ENCODE measurements around the gene WWC2.
"Not testable (repeated sequence)": the region's sequence is repeated elsewhere in the genome, so short reads cannot be mapped to it uniquely, and the experiment has no call there.

The WWC2 gene

DNA sequence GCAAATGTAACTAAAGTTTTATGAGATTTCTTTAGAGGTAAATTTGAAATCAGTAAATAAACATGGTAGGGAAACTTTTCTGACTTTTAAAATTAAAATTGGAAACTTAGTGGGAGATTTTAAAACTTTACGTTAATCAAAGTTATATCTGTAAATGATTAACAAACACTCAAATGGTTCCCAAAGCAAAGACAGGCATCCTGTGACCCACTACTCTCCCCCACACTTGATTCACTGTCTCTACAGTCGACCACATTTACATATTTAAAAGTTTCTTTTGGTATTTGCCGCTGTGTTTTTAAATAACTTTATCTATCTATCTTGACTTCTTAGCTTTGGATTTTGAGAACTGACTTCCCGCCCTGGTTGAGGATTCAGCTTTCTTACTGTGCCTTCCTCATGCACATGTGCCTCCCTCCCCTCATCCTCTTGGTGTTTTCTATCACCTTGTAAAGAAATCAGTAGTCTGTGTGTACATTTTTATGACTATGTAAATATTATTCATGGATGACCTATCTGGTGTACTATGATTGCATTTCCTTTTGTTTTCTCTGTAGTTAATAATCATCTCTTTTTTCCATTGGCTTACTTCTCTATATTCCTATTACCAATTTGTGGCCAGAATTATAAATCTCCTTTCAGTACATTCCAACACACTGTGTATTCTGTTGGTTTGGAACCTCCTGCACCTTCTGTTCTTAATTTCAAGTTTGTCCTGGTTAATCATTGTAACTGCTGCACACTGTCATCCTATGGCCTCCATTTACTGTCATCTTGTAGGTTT lies 72.6 kb downstream of the WWC2 start:
- DNase-seq (ENCODE audit: low read depth in 1 of 2, low spot score in 1 of 2) = no peak

DNA sequence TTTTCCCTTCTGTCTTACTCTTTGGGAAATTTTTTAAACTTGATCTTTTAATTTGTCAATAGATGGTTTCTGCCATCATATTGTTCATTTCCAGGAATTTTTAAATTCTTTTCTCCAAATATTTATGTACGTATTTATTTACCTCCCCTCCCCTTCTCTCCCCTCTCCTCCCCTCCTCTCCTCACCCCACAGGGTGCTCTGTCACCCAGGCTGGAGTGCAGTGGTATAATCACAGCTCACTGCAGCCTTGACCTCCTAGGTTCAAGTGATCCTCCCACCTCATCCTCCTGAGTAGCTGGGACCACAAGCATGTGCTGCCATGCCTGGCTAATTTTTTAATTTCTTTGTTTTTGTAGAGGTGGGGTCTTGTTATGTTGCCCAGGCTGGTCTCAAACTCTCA lies 73.8 kb downstream of the WWC2 start:
- DNase-seq (ENCODE audit: low read depth in 1 of 2, low spot score in 1 of 2) = no peak

DNA sequence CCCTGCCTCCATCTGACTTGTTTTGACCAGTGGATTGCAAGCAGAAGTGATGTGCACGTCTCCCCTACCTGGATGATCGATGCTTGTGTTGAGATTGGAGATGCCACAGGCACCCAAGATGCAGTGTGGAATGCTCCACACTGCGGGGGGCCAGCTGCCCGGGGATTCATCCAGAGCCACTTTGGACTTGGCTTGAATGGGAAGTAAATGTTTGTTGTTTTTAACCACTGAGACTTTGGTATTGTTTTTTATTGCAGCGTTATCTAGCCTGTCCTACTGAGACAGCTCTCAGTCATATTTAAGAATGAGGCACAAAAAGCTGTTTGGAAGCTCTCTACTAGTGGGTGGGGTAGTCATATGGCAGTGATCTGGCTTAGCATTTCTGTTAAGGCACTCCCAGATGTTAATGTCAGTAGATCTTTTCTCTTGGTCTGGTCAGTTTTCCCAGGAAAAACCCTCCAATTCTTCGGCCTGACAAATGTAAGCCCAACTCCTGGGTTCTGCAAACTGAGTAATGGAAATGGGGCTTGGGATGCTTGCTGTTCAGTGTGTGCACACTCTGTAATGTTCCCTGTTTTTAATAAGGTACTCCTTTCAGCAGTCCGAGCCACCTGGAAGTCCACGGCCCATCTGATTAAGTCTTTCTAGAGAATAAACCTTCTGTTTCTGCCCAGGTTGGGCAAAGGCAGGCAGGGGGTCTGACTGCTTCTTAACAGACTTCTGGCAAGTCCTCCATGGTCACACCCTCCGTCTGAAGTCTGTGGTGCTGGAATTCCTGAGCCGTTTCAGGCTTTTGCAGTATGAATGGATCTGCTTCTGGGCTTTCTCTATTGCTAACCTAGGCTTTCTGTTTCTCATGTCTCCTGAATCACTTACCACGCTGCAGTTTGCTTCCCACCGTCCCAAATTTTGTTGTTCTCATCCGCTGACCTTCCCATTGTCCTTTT lies 74.8 kb downstream of the WWC2 start:
- no peak for DNase-seq (ENCODE audit: low read depth in 1 of 2, low spot score in 1 of 2)

DNA sequence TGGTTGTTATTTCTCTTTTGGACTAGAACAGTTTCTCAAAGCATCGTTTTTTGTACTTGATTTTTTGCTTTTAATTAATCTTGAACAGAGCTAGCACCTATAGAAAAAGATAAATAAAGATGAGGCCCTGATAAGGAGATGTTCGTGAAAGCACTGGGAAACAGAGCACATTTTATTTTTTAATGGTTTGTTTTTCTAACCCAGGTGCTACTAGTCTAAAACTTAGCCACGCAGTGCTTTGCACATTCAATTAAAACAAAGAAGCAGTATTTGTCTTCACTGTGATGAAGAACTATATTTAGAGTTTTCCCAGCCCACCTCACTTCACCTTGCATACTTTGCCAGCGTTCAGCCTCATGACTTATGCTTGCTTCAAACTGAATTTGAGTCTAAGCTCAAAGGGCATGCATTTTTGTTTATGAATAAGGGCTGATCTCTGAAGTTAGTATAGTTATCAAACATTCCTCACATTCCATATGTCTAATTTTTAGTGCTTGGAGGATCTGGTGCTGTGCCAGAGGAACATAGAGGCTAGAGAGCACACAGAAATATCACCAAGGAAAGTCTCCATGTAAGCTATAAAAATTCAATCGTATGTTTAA lies 76.7 kb downstream of the WWC2 start:
- no peak for DNase-seq (ENCODE audit: low read depth in 1 of 2, low spot score in 1 of 2)

DNA sequence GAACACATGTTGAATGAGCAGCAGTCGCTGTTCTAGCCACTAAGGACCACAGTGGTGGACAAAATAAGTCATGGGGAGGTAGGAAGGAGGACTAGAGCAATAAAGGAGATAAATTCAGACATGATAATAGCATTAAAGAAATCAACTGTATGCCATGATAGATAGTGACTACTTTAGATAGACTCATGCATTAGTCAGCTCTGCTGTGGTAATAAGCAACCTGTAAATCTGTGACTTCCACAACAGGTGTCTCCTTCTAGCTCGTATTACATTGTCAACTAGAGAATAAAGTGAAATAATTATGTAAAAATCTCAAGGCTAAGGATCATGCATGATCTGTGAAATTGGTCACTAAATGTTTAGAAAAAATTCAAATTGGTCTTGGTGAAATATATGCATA lies 77.9 kb downstream of the WWC2 start:
- DNase-seq (ENCODE audit: low read depth in 1 of 2, low spot score in 1 of 2) = no peak

DNA sequence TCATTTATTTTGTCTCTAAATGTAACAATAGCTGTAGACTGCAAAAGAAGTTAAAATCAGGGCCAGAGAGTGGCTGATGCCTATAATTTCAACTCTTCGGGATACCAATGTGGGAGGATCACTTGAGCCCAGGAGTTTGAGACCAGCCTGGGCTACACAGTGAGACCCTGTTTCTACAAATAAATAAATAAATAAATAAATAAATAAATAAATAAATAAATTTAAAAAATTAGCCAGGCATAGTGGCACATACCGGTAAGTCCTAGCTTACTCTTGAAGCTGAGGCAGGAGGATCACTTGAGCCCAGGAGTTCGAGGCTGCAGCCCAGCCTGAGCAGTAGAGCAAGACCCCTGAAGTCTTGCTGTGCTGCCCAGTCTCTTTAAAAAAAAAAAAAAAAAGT lies 79.1 kb downstream of the WWC2 start:
- no peak for DNase-seq (ENCODE audit: low read depth in 1 of 2, low spot score in 1 of 2)

DNA sequence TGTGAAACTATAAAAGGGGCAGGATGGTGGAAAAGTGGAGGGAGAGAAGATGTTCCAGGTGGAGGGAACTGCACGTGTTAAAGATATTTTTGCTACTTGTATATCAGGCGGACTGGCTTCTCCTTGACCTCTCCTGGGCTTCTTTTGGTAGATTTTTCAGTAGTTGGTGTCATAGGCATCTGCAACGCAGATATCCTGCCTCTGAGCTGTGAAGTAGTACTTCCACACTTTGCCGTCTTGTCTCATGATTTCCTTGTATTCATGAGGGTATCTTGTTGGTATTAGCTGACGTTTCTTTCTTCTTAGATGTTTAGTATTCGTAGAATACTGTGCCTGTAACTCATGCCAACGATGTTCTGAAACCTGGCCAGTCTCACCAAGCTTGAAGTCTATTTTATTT lies 81.0 kb downstream of the WWC2 start:
- DNase-seq (ENCODE audit: low read depth in 1 of 2, low spot score in 1 of 2) = no peak

DNA sequence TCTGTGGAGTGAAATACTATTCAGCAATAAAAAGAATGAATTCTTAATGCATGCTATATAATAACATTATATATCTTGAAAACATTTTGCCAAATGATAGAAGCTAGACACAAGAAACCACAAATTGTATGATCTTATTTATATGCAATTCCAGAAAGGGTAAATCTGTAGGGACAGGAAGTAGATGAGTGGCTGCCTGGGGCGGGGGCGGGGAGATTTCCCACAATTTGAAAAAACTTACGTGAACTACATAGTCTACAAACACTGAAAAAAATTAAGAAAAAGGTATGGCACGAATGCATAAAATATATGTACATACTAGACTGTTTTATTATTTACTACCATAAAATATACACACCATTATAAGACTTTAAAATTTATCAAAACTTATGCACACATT lies 81.6 kb downstream of the WWC2 start:
- DNase-seq (ENCODE audit: low read depth in 1 of 2, low spot score in 1 of 2) = no peak

DNA sequence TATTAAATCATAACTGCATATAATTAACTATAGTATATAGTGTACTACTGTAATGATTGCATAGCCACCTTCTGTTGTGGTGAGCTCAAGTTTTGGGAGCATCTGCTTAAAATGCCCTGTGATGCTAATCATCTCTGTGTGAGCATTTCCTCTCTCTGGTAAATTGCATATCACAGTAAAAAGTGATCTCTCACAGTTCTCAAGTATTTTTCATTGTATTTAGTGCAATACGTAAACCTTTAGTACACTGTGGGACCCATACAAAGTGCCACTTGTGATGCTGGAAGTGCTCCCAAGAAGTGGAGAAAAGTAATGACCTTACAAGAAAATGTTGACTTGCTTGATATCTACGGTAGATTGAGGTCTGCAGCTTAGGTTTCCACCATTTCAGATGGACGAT lies 82.0 kb downstream of the WWC2 start:
- DNase-seq (ENCODE audit: low read depth in 1 of 2, low spot score in 1 of 2) = no peak

DNA sequence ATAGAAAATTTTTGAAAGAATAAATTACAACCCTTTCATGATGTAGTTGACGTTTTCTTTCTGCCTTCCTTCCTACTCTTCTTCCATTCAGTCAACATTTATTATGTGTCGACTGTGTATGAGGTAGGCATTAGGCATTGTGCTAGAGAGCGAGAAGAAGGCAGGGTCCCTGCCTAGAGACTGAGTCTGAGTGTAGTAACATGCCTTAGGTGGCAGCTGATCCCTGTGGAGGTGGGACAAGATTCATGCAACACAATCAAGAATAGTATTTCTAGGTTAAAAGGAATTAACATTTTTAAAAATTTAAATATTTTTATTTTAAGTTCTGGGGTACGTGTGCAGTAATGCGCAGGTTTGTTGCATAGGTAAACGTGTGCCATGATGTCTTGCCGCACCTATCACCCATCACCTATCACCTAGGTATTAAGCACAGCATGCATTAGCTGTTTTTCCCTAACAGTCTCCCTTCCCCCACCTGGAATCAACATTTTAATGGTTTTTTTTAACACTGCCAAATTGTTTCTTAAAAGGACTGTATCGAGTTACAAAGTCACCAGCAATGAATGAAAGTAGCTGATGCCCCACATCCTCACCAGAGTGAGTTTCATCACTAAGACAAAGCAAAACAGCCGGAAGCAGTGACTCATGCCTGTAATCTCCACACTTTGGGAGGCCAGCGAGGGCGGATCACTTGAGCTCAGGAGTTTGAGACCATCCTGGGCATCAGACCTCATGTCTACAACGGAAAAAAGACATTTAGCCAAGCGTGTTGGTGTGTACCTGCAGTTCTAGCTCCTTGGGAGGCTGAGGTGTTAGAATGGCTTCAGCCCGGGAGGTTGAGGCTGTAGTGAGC lies 84.0 kb downstream of the WWC2 start:
- DNase-seq (ENCODE audit: low read depth in 1 of 2, low spot score in 1 of 2) = peak; percentile 8 to 12

DNA sequence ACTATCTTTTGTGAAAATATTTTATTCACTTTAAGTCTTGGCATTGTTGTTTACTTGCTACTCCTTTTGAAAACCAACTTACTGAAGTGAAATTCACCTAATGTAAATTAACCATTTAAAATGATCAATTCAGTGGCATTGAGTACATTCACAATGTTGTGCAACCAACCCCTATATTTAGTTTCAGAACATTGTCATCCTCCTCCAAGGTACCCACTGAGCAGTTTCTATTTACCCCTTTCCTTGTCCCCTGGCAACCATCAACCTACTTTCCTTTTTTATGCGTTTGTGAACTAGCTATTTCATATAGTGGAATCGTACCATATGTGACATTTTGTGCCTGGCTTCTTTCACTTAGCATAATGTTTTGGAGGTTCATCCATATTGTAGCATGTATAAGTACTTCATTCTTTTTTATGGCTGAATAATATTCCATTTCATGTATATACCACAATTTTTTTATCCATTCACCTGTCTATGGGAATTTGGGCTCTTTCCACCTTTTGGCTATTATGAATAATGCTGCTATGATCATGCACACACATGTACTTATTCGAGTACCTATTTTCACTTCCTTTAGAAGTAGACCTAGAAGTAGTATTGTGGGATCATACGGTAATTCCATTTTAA lies 85.0 kb downstream of the WWC2 start:
- no peak for DNase-seq (ENCODE audit: low read depth in 1 of 2, low spot score in 1 of 2)

DNA sequence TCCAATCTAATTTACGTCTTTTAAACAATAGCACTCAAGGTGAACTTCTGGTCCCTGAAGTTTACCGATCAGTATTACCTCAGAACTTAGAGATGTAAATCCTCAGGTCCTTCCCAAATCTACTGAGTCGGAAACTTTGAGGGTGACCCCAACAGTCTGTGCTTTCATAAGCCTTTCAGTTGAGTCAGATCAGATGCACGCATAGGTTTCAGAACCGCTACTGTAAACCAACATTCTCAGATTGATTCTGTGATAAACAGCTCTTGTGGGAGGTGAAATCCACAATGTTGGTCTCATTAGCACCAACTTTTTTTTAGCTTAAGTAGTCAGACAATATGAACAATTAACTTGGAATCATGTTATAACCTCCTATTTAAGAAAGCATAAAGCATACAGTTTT lies 86.0 kb downstream of the WWC2 start:
- DNase-seq (ENCODE audit: low read depth in 1 of 2, low spot score in 1 of 2) = no peak

DNA sequence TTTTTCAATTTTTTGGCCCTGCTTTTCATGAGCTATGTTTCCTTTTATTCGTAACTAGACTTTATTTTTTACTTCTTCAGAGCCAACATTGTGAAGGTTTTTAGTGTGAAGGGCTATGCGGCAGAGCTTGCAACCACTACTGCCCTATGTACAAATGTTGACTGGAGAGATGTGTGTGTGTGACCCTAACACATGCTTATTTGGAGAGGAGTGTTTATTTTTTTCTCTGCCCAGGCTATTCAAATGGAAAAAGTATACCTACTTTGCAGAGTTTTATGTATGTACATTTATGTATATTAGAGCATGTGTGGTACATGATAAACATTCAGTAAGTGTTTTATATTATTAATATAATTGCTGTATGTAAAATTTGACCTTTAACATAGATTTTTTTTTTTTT lies 86.5 kb downstream of the WWC2 start:
- DNase-seq (ENCODE audit: low read depth in 1 of 2, low spot score in 1 of 2) = no peak

DNA sequence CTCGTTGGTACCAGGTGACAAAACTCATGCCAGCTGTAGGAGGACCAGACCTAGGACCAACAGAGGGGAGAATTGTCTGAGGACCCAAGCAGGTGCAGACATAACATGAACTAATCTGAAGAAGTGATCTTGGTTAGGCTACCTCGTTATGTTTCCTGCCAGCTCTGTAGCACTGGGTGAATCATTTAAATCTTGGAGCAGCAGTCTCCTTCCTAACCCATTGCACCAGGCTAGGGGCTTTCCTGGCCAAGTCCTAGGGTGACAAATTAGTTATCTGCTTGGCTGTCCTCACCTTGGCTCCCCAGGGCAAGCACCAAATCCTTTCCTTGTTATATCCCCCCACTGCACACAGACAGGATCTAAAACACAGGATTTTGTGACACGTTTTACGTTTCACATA lies 87.8 kb downstream of the WWC2 start:
- DNase-seq (ENCODE audit: low read depth in 1 of 2, low spot score in 1 of 2) = no peak

DNA sequence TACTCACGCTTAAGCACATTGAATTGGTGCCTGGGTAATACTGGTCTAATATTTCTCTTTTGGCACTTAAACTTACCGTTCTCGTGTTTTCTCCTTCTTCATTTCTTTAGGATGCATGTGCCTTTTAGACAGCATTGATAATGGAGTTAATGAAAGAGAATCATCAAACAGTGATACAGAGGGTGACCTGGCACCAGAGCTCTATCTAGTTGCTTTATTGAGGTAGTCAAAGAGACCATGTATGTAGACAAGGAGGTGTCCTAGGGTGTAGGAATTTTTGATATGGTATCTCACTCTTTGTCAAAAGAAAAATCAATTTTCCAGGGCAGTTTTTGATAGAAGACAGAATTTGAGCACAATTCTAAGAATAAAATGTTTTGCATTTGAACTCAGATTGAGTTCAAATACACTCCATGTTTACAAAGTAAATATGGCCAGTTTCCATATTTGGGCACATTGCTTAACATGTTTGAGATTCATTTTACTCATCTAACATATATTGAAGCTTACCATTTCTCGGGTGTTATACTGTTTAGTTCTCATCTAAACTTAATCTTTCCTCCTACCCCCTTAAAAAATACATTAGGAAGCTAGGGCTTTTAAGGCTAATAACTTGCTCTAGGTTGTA lies 92.0 kb downstream of the WWC2 start:
- DNase-seq (ENCODE audit: low read depth in 1 of 2, low spot score in 1 of 2) = no peak

DNA sequence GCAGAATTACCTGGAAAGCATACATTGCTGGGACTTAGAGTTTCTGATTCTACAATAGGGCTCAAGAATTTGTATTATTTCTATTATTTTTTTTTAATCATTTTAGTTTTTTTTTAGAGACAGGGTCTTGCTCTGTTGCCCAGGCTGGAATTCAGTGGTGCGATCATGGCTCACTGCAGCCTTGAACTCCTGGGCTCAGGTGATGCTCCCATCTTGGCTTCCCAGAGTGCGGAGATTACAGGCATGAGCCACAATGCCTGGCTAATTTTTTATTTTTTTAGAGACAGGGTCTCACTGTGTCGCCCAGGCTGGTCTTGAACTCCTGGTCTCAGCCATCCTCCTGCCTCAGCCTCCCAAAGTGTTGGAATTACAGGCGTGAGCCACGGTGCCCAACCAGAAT lies 92.6 kb downstream of the WWC2 start:
- no peak for DNase-seq (ENCODE audit: low read depth in 1 of 2, low spot score in 1 of 2)

DNA sequence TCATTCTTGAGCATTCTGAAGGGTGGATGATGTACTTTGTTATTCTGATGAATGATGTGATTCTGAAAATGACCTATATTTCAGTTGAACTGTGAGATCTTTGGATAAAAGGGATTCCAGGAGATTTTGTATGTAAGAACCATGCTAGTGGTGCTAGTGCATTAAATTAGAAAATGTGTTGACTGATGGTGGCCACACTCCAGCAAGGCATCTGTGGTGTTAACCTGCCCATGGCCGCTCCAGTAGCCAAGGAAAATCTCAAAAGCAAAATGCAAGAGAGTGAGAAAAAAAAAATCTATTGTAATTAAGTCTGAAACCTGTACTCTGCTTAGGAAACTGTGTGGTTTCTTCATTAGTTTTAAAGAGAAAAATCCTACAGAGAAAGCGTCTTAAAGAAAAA lies 93.5 kb downstream of the WWC2 start:
- no peak for DNase-seq (ENCODE audit: low read depth in 1 of 2, low spot score in 1 of 2)

DNA sequence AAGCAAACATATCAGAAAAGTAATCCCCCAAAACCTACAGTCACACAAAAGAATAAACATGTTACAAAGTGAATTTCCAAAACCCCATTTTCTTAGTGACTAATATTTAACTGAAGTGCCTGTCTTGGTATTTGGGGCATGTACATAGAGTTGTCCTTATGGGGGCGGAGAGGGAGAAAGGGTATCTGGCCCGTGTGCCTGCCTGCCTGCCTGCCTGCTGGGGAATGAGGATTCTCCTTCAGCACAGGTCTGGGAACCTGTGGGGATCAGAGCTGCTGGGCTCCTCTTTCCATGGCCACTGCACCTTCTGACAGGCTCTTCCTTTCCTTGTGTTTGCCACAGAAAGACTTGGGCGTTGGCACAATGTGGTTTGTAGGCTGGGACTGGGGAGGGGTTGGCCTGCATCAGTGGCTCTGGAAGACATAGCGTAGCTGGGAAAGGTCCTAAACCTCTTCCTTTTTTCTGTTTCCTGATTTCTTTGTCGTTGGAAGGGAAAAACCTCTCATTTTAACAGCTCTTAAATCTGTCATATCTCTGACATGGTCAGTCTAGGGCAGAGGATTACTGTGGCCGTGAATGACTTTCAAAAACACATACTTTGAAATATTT lies 94.8 kb downstream of the WWC2 start:
- DNase-seq (ENCODE audit: low read depth in 1 of 2, low spot score in 1 of 2) = not testable (repeated sequence)

DNA sequence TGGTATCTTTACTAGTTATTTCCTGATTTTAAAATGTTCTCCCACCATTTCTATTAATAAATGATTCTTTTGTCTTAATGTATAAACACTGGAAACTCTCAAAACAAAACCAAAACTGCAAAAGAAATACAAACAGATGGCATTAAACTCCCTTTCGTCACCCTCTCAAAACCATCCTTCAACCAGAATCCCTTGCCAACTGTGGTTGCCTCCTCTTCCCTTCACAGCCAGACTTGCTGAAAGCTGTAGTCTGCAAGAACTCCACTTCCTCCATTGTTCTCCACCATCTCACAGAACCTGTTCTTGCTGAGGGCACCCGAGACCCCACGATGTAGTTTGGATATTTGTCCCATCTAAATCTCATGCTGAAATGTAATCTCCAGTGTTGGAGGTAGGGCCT lies 96.5 kb downstream of the WWC2 start:
- no peak for DNase-seq (ENCODE audit: low read depth in 1 of 2, low spot score in 1 of 2)

DNA sequence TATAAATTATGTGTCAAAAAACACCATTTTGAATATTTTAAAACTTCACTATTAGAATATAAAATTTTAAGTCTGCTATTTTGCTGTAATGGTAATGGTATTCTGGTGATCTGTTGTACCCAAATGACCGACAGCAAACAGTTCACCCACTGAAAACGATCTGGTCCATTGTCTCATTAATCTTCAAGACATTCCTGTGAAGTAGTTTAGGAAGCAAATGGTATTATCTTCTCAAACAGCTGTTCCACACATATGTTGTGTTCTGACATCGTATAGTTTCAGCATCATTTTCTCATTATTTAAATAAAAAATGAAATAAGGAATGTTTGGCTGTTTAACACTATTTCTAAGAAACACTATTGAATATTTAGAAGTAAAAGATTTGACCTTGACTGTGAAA lies 98.1 kb downstream of the WWC2 start:
- no peak for DNase-seq (ENCODE audit: low read depth in 1 of 2, low spot score in 1 of 2)
